Endothelial cell of umbilical vein (primary cell): ENCODE data around the gene KCTD5. TPM values are rescaled to one million over a fixed set of nuclear protein-coding genes. Genes with fewer than 3 reads are reported as not detected.

ENCODE experiments used
- BruUV-seq: library from RNA; stranded (reverse); fragments of 400-500 nt; replicated peaks from 2 replicates; lab custom pipeline; 2021; lab: Mats Ljungman, UMichigan
- CTCF ChIA-PET: fragments of 300-600, 350-600 bp; sonication (Branson Sonifier 250); formaldehyde crosslinking; loops from one replicate; lab custom pipeline; 2021; ENCODE audit warnings: antibody characterized with exemption, inconsistent platforms; lab: Charles Lee
- POLR2A ChIA-PET: fragments of 300-600, 350-600 bp; sonication (Branson Sonifier 250); formaldehyde crosslinking; loops from one replicate; lab custom pipeline; 2021; ENCODE audit warnings: antibody characterized with exemption, inconsistent platforms; lab: Charles Lee
- DNase-seq: peaks from one replicate; pipeline ENCODE4 v3.0.0-alpha.2; 2011; ENCODE audit warnings: low read depth, low spot score
- FAIRE-seq: peaks from 2 replicates; lab custom pipeline; 2011; peaks lifted over from hg19 to GRCh38; lab: Jason Lieb, UNC
- H2AFZ ChIP-seq: 2 replicates; pipeline ENCODE4 v1.6.0; 2012; ENCODE audit warnings: low read depth, low read length, control low read depth, inconsistent platforms
- H3K27ac ChIP-seq: 2 replicates; pipeline ENCODE4 v1.5.1; 2011; ENCODE audit warnings: low read depth, mild to moderate bottlenecking, control low read depth, low read length, moderate library complexity; ENCODE audit not compliant: insufficient read depth
- H3K27me3 ChIP-seq, 2 experiments: 2 replicates each; pipeline versions ENCODE4 v1.6.0 to v1.6.1; 2011; ENCODE audit warnings: low read length in 2 of 2, mixed read lengths in 1 of 2; ENCODE audit not compliant: control insufficient read depth in 2 of 2, insufficient read depth in 2 of 2
- H3K36me3 ChIP-seq, 2 experiments: 2 replicates in 1 of 2; 3 replicates in 1 of 2; pipeline ENCODE4 v1.5.1; 2011; ENCODE audit warnings: low read length in 2 of 2, mild to moderate bottlenecking in 1 of 2, moderate library complexity in 1 of 2; ENCODE audit not compliant: control insufficient read depth in 2 of 2, insufficient read depth in 2 of 2; ENCODE audit errors: extremely low read depth in 1 of 2
- H3K4me1 ChIP-seq: 3 replicates; pipeline ENCODE4 v1.5.1; 2011; ENCODE audit warnings: mild to moderate bottlenecking, low read length; ENCODE audit not compliant: control insufficient read depth, insufficient read depth; ENCODE audit errors: extremely low read depth
- H3K4me2 ChIP-seq: 2 replicates; pipeline ENCODE4 v1.6.1; 2011; ENCODE audit warnings: low read length, control low read depth, mixed read lengths; ENCODE audit not compliant: insufficient read depth
- H3K4me3 ChIP-seq, 3 experiments: fragments of 200-600 bp in 1 of 3; sonication (generic), shearing (Covaris generic) in 1 of 3; replicated peaks in 1 of 3; 2 replicates each; pipeline ENCODE4 v1.5.1; 2011 to 2016; ENCODE audit warnings: control low read depth in 3 of 3, low read length in 3 of 3, mild to moderate bottlenecking in 2 of 3, inconsistent platforms in 1 of 3, low read depth in 1 of 3, moderate library complexity in 1 of 3; ENCODE audit not compliant: insufficient read depth in 1 of 3
- H3K79me2 ChIP-seq: 2 replicates; pipeline ENCODE4 v1.6.0; 2012; ENCODE audit warnings: low read length, inconsistent platforms; ENCODE audit not compliant: control insufficient read depth, insufficient read depth
- H3K9ac ChIP-seq: replicated peaks from 2 replicates; pipeline ENCODE3; 2011; ENCODE audit warnings: low read length, control low read depth; ENCODE audit not compliant: insufficient read depth; ENCODE audit errors: extremely low read depth
- H3K9me1 ChIP-seq: replicated peaks from 3 replicates; pipeline ENCODE4 v1.6.0; 2011; ENCODE audit warnings: mild to moderate bottlenecking, low read length; ENCODE audit not compliant: control insufficient read depth, insufficient read depth; ENCODE audit errors: extremely low read depth
- H3K9me3 ChIP-seq: replicated peaks from 2 replicates; pipeline ENCODE4 v1.5.1; 2012; ENCODE audit warnings: low read length, inconsistent platforms; ENCODE audit not compliant: control insufficient read depth, insufficient read depth
- H4K20me1 ChIP-seq: replicated peaks from 2 replicates; pipeline ENCODE3; 2011; ENCODE audit warnings: mild to moderate bottlenecking, low read length; ENCODE audit not compliant: control insufficient read depth, insufficient read depth; ENCODE audit errors: extremely low read depth
- dilution Hi-C: fragments of 300-500 bp; cut with MboI; formaldehyde crosslinking; loops from one replicate; pipeline ENCODE4 v1.15.0; 2019; ENCODE audit warnings: low sequenced_read_pairs; ENCODE audit not compliant: extremely low pct_ligation_motif_present
- intact Hi-C: fragments of 100-400 bp; cut with micrococcal nuclease; formaldehyde crosslinking; loops from one replicate; pipeline ENCODE4 v1.10.0; 2022
- polyA plus RNA-seq, 4 experiments: library from polyadenylated mRNA; depleted of rRNA in 3 of 4; stranded (reverse) in 3 of 4; unstranded in 1 of 4; fragments of >200 nt; gene quantifications; 2 replicates each; pipeline versions ENCODE4 v1.2.1 to v1.2.3, GENCODE V29; 2011 to 2012; ENCODE audit warnings: missing spikeins in 1 of 4
- total RNA-seq: library from RNA; stranded (reverse); gene quantifications from 2 replicates; pipeline ENCODE4 v1.2.3, GENCODE V29; 2021
- TF ChIP-seq, protein P1 (sequence below), 2 donors: IDR thresholded peaks; 1 replicate in 1 of 2; 2 replicates in 1 of 2; pipeline ENCODE4 v1.5.1; 2011; ENCODE audit warnings: low read length in 2 of 2, mild to moderate bottlenecking in 2 of 2, moderate library complexity in 2 of 2, control low read depth in 1 of 2, inconsistent platforms in 1 of 2, low read depth in 1 of 2; ENCODE audit not compliant: insufficient read depth in 1 of 2; ENCODE audit errors: extremely low read depth in 1 of 2

Gene KCTD5
- total and polyA plus RNA-seq, 2 donors (not counting 3 experiments of a cell fraction or from before 2014, with no cell fraction given) = 32.2 to 42.0 TPM

DNA sequence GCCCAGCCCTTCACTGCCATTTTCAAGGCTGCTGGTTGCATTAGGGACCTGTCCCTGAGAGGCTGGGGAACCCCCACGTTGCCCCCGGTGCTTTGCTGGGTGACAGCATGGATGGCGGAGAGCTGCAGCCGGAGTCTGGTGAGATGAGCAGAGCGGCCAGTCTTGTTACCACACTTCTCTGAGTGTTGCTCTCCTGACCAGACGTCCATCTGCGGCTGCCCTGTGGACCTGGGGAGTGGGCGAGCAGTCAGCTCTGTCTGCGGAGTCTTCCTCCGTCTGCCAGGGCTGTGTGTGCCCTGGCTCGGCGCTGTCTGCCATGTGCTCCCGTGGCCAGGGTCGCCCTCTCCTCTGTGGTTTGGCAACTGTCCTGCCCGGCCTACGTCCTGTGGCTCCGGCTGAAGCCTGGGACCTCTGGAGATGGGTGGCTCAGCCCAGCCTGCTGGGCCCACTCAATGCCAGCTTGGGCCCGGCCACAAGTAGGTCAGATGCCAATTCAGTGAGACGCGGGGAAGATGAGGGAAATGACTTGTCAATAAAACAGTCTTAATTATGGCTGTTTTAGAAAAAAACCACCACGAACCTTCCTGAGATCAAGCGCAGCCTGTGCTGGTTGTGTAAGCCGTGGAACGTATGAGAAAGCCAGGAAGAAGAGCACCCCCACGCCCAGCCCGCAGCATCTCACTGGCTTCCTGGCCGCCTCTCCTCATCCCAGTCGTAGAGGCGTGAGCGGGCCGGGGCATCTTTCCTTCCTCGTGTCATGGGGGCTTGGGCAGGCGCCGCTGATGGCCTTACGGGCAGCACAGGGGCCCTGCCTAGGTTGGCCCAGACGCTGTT is 7.9 kb downstream of the KCTD5 start:
- dilution Hi-C loops = no loop called here
- H3K79me2 ChIP-seq = peaks cover 25% of the 10 kb centered on the region

More for the DNA sequence above, 7.9 kb downstream of the KCTD5 start:
- Histone ChIP-seq H3K9me1 (no peaks in the 10 kb centered on the region), H3K4me2 (no peak overlapping the region), H4K20me1 (no peaks in the 10 kb centered on the region), H3K27me3 (no peaks in the 10 kb centered on the region), H3K4me1 (no peaks in the 10 kb centered on the region), H3K9me3 (no peaks in the 10 kb centered on the region), H3K27ac (no peak overlapping the region), H3K4me3 (no peak overlapping the region), H3K9ac (no peak overlapping the region), H2AFZ (no peak overlapping the region), H3K36me3 (peaks cover 0 to 7% of the 10 kb centered on the region in 2 experiments)
- no peak for DNase-seq
- no TSS peak for BruUV-seq
- TF ChIP-seq, protein P1, sequence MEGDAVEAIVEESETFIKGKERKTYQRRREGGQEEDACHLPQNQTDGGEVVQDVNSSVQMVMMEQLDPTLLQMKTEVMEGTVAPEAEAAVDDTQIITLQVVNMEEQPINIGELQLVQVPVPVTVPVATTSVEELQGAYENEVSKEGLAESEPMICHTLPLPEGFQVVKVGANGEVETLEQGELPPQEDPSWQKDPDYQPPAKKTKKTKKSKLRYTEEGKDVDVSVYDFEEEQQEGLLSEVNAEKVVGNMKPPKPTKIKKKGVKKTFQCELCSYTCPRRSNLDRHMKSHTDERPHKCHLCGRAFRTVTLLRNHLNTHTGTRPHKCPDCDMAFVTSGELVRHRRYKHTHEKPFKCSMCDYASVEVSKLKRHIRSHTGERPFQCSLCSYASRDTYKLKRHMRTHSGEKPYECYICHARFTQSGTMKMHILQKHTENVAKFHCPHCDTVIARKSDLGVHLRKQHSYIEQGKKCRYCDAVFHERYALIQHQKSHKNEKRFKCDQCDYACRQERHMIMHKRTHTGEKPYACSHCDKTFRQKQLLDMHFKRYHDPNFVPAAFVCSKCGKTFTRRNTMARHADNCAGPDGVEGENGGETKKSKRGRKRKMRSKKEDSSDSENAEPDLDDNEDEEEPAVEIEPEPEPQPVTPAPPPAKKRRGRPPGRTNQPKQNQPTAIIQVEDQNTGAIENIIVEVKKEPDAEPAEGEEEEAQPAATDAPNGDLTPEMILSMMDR (IDR thresholded peaks at IDR 0.05; ENCODE audit: extremely low read depth in 1 of 2, insufficient read depth in 1 of 2, low read depth in 1 of 2, low read length in 2 of 2) = no peak
- intact Hi-C loops = no loop called here
- no peak for FAIRE-seq
- POLR2A ChIA-PET = interaction anchor here (2.3 kb wide), 1 partner anchor 8 kb away, joined by 5 read pairs; the partner anchor contains the start of gene KCTD5
- CTCF ChIA-PET = interaction anchor here (1.4 kb wide), 1 partner anchor 8 kb away, joined by 3 read pairs; the partner anchor contains the start of gene KCTD5
